DOHH2 (cell line): Measurements from ENCODE around the gene DNAJA3.

ENCODE experiments used
- EZH2phosphoT487 ChIP-seq: fragments of 200-600 bp; sonication (generic); IDR thresholded peaks from 2 replicates; pipeline ENCODE4 v1.6.1; 2017; ENCODE audit warnings: borderline replicate concordance, mild to moderate bottlenecking, antibody characterized with exemption, low read length, moderate library complexity, mixed read lengths
- TF ChIP-seq, protein P1 (sequence below): fragments of 200-600 bp; sonication (generic); IDR thresholded peaks from one replicate; pipeline ENCODE4 v1.5.1; 2014; ENCODE audit warnings: antibody characterized with exemption, mild to moderate bottlenecking, low read depth, low read length; ENCODE audit not compliant: poor library complexity, severe bottlenecking

DNA sequence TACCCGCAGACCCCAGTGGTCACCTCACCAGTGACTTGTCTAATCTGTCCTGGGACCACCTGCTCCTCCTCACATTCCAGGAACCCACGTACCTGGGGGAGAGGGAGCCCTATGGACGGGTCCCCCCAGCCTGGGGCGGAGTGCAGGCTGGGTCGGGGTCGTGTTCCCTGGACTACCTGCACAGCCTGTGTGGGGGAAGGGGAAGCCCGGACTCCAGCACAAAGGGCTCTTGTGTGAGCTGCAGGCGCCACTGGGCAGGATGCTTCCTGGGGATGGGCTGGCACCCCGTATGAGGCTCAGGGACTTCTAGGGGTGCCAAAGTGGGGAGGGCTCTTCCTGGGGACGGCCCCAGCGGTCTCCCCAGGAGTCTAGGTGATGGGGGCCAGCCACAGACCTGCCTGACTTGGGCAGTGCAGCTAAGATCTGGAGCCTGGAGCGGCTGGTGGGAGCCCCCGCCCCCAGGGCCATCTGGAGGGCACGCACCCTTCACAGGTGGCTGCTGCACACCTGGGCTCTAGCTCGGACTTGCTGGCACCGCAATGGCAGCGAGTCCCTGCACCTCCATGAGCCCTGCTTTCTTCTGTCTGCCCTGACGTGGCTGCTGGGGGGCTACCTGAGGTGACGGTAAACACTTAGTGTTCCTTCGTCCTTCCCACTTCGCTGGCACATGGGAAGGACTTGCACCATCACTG lies 46.5 kb upstream of the DNAJA3 start:
- TF ChIP-seq, protein P1, sequence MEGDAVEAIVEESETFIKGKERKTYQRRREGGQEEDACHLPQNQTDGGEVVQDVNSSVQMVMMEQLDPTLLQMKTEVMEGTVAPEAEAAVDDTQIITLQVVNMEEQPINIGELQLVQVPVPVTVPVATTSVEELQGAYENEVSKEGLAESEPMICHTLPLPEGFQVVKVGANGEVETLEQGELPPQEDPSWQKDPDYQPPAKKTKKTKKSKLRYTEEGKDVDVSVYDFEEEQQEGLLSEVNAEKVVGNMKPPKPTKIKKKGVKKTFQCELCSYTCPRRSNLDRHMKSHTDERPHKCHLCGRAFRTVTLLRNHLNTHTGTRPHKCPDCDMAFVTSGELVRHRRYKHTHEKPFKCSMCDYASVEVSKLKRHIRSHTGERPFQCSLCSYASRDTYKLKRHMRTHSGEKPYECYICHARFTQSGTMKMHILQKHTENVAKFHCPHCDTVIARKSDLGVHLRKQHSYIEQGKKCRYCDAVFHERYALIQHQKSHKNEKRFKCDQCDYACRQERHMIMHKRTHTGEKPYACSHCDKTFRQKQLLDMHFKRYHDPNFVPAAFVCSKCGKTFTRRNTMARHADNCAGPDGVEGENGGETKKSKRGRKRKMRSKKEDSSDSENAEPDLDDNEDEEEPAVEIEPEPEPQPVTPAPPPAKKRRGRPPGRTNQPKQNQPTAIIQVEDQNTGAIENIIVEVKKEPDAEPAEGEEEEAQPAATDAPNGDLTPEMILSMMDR: no peak
- no peak for TF ChIP-seq EZH2phosphoT487
